Measurements from ENCODE around the gene DELE1. TPM values are rescaled to one million over a fixed set of nuclear protein-coding genes. Genes with fewer than 3 reads are reported as not detected.

Gene DELE1
- total RNA-seq, 2 donors from 2014 or later: 49.5 to 89.1 TPM

DNA sequence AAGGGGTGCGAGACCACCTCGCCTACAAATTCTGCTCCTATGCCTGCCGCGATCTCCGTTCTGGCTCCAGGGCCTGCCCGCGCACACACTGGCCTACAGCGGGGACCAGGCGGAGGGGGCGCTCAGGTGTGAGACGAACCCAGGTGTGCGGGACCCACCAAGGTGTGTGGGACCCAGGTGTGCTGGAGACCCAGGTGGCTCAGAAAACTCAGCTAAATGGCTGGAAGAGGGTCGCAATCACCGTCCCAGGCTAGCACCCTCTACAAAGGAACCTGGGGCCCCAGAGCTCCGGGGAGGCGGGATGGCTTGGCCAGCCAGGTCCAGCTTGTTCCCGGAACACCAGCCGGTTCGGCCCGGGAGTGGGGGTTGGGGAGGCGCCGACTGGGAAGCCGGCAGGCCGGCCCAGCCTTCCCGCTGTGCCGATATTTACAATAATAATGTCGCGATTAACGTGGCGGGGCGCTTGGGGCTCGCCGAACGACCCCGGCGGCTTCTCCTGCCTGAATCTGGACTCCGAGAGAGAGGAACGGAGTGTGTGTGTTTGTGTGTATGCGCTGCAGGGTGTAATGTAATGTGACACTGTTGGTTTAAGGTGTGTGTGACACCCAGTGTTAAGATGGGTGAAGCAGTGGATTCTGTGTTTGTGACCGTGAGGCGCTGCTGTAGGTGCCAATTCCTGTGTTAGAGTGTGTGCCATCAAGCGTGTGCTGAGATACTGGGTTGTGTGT lies 46.9 kb upstream of the DELE1 start:
- H3K27ac ChIP-seq: peak overlapping the region; percentile 62 to 79
- H3K4me3 ChIP-seq: peak overlapping the region; percentile 60 to 77
- H3K9me3 ChIP-seq: no peaks in the 10 kb centered on the region
- no peak for DNase-seq (ENCODE audit: low spot score)
- H3K4me1 ChIP-seq: peaks cover 0 to 70% of the 10 kb centered on the region in 2 donors
- H3K27me3 ChIP-seq: peaks cover 16 to 21% of the 10 kb centered on the region in 2 donors
- TF ChIP-seq, protein P1, sequence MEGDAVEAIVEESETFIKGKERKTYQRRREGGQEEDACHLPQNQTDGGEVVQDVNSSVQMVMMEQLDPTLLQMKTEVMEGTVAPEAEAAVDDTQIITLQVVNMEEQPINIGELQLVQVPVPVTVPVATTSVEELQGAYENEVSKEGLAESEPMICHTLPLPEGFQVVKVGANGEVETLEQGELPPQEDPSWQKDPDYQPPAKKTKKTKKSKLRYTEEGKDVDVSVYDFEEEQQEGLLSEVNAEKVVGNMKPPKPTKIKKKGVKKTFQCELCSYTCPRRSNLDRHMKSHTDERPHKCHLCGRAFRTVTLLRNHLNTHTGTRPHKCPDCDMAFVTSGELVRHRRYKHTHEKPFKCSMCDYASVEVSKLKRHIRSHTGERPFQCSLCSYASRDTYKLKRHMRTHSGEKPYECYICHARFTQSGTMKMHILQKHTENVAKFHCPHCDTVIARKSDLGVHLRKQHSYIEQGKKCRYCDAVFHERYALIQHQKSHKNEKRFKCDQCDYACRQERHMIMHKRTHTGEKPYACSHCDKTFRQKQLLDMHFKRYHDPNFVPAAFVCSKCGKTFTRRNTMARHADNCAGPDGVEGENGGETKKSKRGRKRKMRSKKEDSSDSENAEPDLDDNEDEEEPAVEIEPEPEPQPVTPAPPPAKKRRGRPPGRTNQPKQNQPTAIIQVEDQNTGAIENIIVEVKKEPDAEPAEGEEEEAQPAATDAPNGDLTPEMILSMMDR (IDR thresholded peaks at IDR 0.05): no peak
- H3K36me3 ChIP-seq: no peaks in the 10 kb centered on the region

DNA sequence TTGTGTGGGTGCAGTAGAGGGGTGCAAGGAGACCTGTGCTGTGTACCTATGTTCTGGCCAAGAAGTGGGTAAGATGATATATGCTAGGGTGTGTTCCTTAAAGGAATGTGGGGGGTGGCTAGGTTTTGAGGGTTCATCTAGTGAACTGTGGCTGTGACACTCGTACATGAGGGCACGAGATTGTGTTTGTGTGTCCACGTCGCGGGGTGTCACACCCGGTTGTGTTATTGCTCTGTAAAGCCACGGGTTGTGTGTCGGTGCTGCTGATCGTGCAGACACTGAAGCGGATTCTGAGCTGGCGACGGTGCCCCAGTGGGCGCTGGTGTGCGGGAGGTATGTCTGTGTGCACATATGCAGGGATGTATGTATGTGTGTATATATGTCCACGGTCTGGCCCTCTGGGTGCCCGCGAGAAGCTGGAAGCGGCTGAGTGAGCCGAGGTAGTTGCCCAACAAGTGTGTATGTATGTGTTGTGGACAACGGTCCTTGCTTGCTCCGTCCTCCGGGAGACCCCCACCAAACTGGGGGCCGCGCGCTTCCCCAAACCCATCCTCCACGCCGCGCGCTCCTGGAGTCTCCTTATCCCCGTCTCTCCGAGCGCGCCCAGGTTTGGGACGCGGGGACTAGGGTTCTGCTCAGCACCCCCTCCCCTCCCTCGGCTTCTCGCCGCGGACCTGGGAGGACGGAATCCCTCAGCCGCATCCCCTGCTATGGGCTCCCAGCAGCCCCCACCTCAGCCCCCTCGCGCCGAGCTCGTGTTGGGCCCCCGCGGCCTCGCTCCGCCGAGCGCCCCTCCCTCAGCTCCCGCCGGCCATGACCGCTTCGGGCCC lies 46.1 kb upstream of the DELE1 start:
- TF ChIP-seq, protein P1 (IDR thresholded peaks at IDR 0.05): no peak
- Histone ChIP-seq H3K4me3 (peak overlapping the region; percentile 60 to 77), H3K27ac (peak overlapping the region; percentile 62 to 79), H3K9me3 (no peaks in the 10 kb centered on the region), H3K27me3 (peaks cover 16 to 21% of the 10 kb centered on the region in 2 donors), H3K36me3 (no peaks in the 10 kb centered on the region), H3K4me1 (peaks cover 0 to 70% of the 10 kb centered on the region in 2 donors)
- no peak for DNase-seq (ENCODE audit: low spot score)

DNA sequence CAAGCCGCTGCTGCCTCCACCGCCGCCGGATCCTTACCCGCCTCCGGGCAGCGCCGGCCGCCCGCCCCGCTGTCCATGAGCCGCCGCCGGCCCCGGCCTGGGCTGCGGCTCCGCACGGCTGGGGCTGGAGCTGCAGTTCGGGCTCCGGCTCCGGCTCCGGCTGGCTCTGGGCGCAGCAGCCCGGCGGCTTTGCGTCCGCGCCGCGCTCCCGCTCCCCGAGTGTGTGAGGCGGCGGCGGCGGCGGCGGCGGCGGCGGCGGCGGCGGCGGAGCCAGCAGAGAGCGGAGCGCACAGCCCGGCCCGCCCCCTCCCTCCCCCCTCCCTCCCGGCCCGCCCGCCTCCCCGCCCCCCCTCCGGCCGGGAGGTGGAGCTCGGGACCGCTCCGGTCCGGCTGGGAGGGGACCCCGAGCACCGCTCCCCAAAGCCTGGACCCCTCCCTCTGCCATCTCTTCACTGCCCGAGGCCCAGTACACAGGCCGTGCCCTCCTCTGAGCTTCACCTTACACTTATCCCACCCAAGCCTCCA lies 45.4 kb upstream of the DELE1 start, which contains the start of gene PCDH1:
PCDH1 (minus strand) TSS at position 225 of the 525 bp plus-strand sequence; CDS start at position 77, 148 bp downstream.
- H3K4me3 ChIP-seq: peak within 1 kb of the TSS; percentile 60 to 77
- H3K9me3 ChIP-seq: no peaks in the 10 kb centered on the region
- H3K27ac ChIP-seq: peak within 1 kb of the TSS; percentile 62 to 79
- peaks cover 16 to 27% of the 10 kb centered on the region in 2 donors for H3K27me3 ChIP-seq
- TF ChIP-seq, protein P1 (IDR thresholded peaks at IDR 0.05): no peak
- H3K36me3 ChIP-seq: no peaks in the 10 kb centered on the region
- no peak for DNase-seq (ENCODE audit: low spot score)
- peaks cover 0 to 71% of the 10 kb centered on the region in 2 donors for H3K4me1 ChIP-seq

DNA sequence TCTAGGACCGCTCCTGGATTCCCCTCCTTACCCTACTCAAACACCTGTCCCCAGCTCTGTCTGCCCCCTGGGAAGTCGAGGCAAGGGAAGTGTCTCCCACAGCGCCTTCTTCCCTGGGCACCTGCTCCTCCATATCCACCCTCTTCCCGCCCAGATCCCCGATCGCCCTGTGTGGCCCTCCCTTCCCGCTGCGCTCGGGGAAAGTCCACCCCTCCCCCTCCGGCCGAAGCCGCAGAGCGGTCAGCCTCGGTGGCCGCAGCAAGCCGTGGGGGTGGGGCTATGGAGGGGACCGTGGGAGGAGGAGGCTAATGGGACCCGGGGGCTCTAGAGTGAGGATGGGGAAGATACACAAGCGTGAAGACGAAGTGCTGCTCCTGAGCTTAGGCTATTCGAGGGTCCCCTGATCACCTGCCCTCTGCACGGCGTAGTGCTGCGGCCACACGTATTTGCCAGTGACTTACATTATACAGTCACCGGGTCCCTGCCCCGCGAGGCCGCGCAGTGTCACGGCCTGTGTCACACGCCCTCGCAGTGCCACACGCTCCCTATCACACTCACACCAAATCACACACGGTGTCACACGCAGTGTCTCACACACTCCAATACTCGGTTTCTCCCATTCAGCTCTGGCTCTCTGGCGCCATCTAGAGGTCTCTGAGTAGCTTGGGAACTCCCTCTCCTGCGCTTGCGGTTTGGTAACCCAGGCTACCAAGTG lies 44.8 kb upstream of the DELE1 start:
- Histone ChIP-seq H3K27ac (peak overlapping the region; percentile 62 to 78), H3K27me3 (peaks cover 16 to 27% of the 10 kb centered on the region in 2 donors), H3K36me3 (no peaks in the 10 kb centered on the region), H3K4me1 (peaks cover 0 to 73% of the 10 kb centered on the region in 2 donors), H3K9me3 (no peaks in the 10 kb centered on the region), H3K4me3 (peak overlapping the region; percentile 60 to 77)
- TF ChIP-seq, protein P1 (IDR thresholded peaks at IDR 0.05): peak; percentile 96 to 98
- peak; percentile 83 for DNase-seq (ENCODE audit: low spot score)

DNA sequence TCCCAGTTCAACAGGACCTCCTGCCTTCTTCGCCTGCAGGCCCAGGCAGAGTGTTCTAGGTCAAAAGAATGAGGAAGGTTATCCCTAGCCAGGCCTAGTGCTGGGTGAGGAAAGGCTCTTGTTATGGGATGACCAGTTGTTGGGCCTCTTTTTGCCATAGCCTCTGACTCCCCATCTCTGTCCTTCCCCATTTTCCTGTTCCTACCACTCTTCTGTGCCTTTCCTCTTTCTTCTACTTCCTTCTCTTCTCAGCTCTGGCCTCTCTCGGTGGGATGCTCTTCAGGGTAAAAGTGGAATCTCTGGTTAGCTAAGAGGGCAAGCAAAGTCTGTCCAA lies 44.3 kb upstream of the DELE1 start:
- Histone ChIP-seq H3K36me3 (no peaks in the 10 kb centered on the region), H3K27me3 (peaks cover 16 to 27% of the 10 kb centered on the region in 2 donors), H3K4me1 (peaks cover 0 to 73% of the 10 kb centered on the region in 2 donors), H3K27ac (peak overlapping the region; percentile 40 to 44), H3K4me3 (no peak overlapping the region), H3K9me3 (no peaks in the 10 kb centered on the region)
- no peak for DNase-seq (ENCODE audit: low spot score)
- TF ChIP-seq, protein P1 (IDR thresholded peaks at IDR 0.05): peak in 1 of 2 donors; percentile 31

Measured in right atrium auricular region (tissue), 2 donors.